ENCODE measurements around the gene CYP39A1. TPM values are rescaled to one million over a fixed set of nuclear protein-coding genes. Genes with fewer than 3 reads are reported as not detected.

Gene CYP39A1
- total and polyA plus RNA-seq, 2 donors (not counting 1 experiment from before 2014, with no cell fraction given): not detected

- Histone ChIP-seq H3K27me3 (replicated peaks in 1 of 4; ENCODE audit: control extremely low read depth in 1 of 4, control insufficient read depth in 3 of 4, insufficient read depth in 4 of 4, low read length in 3 of 4) (peaks cover 0 to 6% (median 5%) of the 10 kb centered on the region in 4 experiments), H3K4me2 (replicated peaks; ENCODE audit: low read depth, low read length, poor library complexity, severe bottlenecking) (no peak overlapping the region), H3K9me3 (ENCODE audit: control extremely low read depth in 1 of 3, control insufficient read depth in 2 of 3, insufficient read depth in 1 of 3, low read length in 2 of 3) (no peaks in the 10 kb centered on the region), H3K4me1 (ENCODE audit: control insufficient read depth in 2 of 2, insufficient read depth in 2 of 2, low read length in 2 of 2) (no peaks in the 10 kb centered on the region), H3K4me3 (ENCODE audit: control extremely low read depth in 1 of 5, extremely low read depth in 1 of 5, insufficient read depth in 1 of 5, low read depth in 2 of 5, low read length in 4 of 5) (no peak overlapping the region), H4K20me1 (ENCODE audit: control insufficient read depth, insufficient read depth, low read length, poor library complexity, severe bottlenecking) (no peaks in the 10 kb centered on the region), H3K9ac (ENCODE audit: low read length) (no peak overlapping the region), H3K27ac (ENCODE audit: low read length in 2 of 2) (no peak overlapping the region), H2AFZ (ENCODE audit: insufficient read depth, low read depth, low read length, poor library complexity, severe bottlenecking) (no peak overlapping the region), H3K36me3 (replicated peaks in 1 of 2; ENCODE audit: control extremely low read depth in 1 of 2, control insufficient read depth in 1 of 2, extremely low read depth in 1 of 2, insufficient read depth in 2 of 2, low read length in 1 of 2) (no peaks in the 10 kb centered on the region), H3K79me2 (ENCODE audit: control insufficient read depth, insufficient read depth, low read length) (no peaks in the 10 kb centered on the region)
- no CpG with 5 or more reads among the region's 2 CpGs for WGBS (ENCODE audit: insufficient coverage)
- Mint-ChIP-seq H3K27ac (no peak overlapping the region), H3K4me3 (no peak overlapping the region), H3K9me3 (ENCODE audit: insufficient read depth) (no peaks in the 10 kb centered on the region), H3K4me1 (no peaks in the 10 kb centered on the region), H3K27me3 (peaks cover 22% of the 10 kb centered on the region)
- CTCF ChIA-PET: no interaction called here
- POLR2A ChIA-PET: interaction anchor here (0.6 kb wide), 1 partner anchor 10 kb away, joined by 4 read pairs; no protein-coding TSS in a partner anchor
- no peak for DNase-seq
- intact Hi-C loops (cut with micrococcal nuclease): no loop called here
- no peak for ATAC-seq (ENCODE audit: low read depth)
- TF ChIP-seq EZH2 (IDR thresholded peaks at IDR 0.05; ENCODE audit: borderline replicate concordance, insufficient read depth, low read depth, low read length, poor library complexity, severe bottlenecking): no peak
- TF ChIP-seq CTCF (IDR thresholded peaks at IDR 0.05): no peak
These were observed 150.0 kb downstream of the CYP39A1 start for GRCh38 chr6:46502486-46503119.
